BLaER1 (cell line): ENCODE measurements around the gene CTRB2.

ENCODE experiments used
- H3K27ac ChIP-seq: shearing (Covaris generic); formaldehyde crosslinking; 2 replicates; pipeline ENCODE4 v1.8.1; 2022
- H3K27me3 ChIP-seq: shearing (Covaris generic); formaldehyde crosslinking; 2 replicates; pipeline ENCODE4 v1.8.1; 2022
- H3K36me3 ChIP-seq: shearing (Covaris generic); formaldehyde crosslinking; 2 replicates; pipeline ENCODE4 v1.8.1; 2022
- H3K4me1 ChIP-seq: shearing (Covaris generic); formaldehyde crosslinking; 2 replicates; pipeline ENCODE4 v1.8.1; 2022
- H3K4me2 ChIP-seq: shearing (Covaris generic); formaldehyde crosslinking; 2 replicates; pipeline ENCODE4 v1.8.1; 2022
- H3K4me3 ChIP-seq: shearing (Covaris generic); formaldehyde crosslinking; 2 replicates; pipeline ENCODE4 v1.8.1; 2022
- H3K9ac ChIP-seq: shearing (Covaris generic); formaldehyde crosslinking; 2 replicates; pipeline ENCODE4 v1.8.1; 2022
- H3K9me3 ChIP-seq: shearing (Covaris generic); formaldehyde crosslinking; 2 replicates; pipeline ENCODE4 v1.8.1; 2022
- H4K20me1 ChIP-seq: shearing (Covaris generic); formaldehyde crosslinking; 2 replicates; pipeline ENCODE4 v1.8.1; 2022
- Cebpa-rat ChIP-seq: shearing (Covaris generic); IDR thresholded peaks from 2 replicates; pipeline ENCODE4 v1.8.1; 2022

CTRB2 gene

GRCh38 chr16:75204410-75204758 is 2.6 kb downstream of the CTRB2 start:
- Histone ChIP-seq H4K20me1 (no peaks in the 10 kb centered on the region), H3K27me3 (no peaks in the 10 kb centered on the region), H3K4me3 (no peak overlapping the region), H3K9me3 (no peaks in the 10 kb centered on the region), H3K36me3 (no peaks in the 10 kb centered on the region), H3K4me1 (peaks cover 19% of the 10 kb centered on the region), H3K9ac (no peak overlapping the region), H3K4me2 (peak overlapping the region; percentile 19), H3K27ac (no peak overlapping the region)
- no peak for TF ChIP-seq Cebpa-rat

- TF ChIP-seq Cebpa-rat, result no peak
- no peaks in the 10 kb centered on the region for H4K20me1 ChIP-seq
- no peaks in the 10 kb centered on the region for H3K36me3 ChIP-seq
- H3K27me3 ChIP-seq, result no peaks in the 10 kb centered on the region
- H3K9ac ChIP-seq, result no peak overlapping the region
- peak overlapping the region; percentile 19 for H3K4me2 ChIP-seq
- no peak overlapping the region for H3K4me3 ChIP-seq
- H3K4me1 ChIP-seq, result peaks cover 19% of the 10 kb centered on the region
- no peaks in the 10 kb centered on the region for H3K9me3 ChIP-seq
- no peak overlapping the region for H3K27ac ChIP-seq
These were observed 3.1 kb downstream of the CTRB2 start for GRCh38 chr16:75203667-75204409.

DNA sequence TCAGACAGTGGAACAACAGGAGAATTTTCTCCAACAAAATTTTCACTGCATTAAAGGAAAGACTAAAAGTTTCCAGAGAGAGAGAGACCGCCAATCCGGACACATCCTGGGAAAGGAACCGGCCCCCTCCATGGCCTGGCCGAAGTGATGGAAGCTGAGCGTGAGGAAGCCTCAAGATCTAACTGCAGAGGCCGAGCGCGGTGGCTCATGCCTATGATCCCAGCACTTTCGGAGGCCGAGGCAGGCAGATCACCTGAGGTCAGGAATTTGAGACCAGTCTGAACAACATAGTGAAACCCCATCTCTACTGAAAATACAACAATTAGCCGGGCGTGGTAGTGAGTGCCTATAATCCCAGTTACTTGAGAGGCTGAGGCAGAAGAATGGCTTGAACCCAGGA is 3.9 kb downstream of the CTRB2 start:
- Histone ChIP-seq H3K27me3 (0 out of 2 replicates have a peak, but pooled peaks cover 2% of the 10 kb centered on the region), H3K9ac (no peak overlapping the region), H3K27ac (no peak overlapping the region), H4K20me1 (0 out of 2 replicates have a peak, but pooled peaks cover 3% of the 10 kb centered on the region), H3K36me3 (no peaks in the 10 kb centered on the region), H3K4me2 (no peak overlapping the region), H3K4me1 (peaks cover 24% of the 10 kb centered on the region), H3K9me3 (no peaks in the 10 kb centered on the region), H3K4me3 (no peak overlapping the region)
- no peak for TF ChIP-seq Cebpa-rat

GRCh38 chr16:75202069-75202590 is 4.8 kb downstream of the CTRB2 start:
- TF ChIP-seq Cebpa-rat, result no peak
- H3K4me2 ChIP-seq, result no peak overlapping the region
- 0 out of 2 replicates have a peak, but pooled peaks cover 5% of the 10 kb centered on the region for H4K20me1 ChIP-seq
- H3K4me3 ChIP-seq, result no peak overlapping the region
- H3K27me3 ChIP-seq, result 0 out of 2 replicates have a peak, but pooled peaks cover 3% of the 10 kb centered on the region
- H3K27ac ChIP-seq, result no peak overlapping the region
- no peaks in the 10 kb centered on the region for H3K9me3 ChIP-seq
- no peaks in the 10 kb centered on the region for H3K36me3 ChIP-seq
- H3K4me1 ChIP-seq, result peaks cover 34% of the 10 kb centered on the region
- no peak overlapping the region for H3K9ac ChIP-seq

- Histone ChIP-seq H3K27ac (no peak overlapping the region), H3K4me2 (peak overlapping the region; percentile 25), H3K9me3 (no peaks in the 10 kb centered on the region), H3K4me1 (peaks cover 38% of the 10 kb centered on the region), H3K36me3 (no peaks in the 10 kb centered on the region), H3K4me3 (no peak overlapping the region), H3K9ac (no peak overlapping the region), H4K20me1 (0 out of 2 replicates have a peak, but pooled peaks cover 5% of the 10 kb centered on the region), H3K27me3 (0 out of 2 replicates have a peak, but pooled peaks cover 3% of the 10 kb centered on the region)
- TF ChIP-seq Cebpa-rat, result no peak
These were observed 8.8 kb downstream of the CTRB2 start for GRCh38 chr16:75198135-75198600.

DNA sequence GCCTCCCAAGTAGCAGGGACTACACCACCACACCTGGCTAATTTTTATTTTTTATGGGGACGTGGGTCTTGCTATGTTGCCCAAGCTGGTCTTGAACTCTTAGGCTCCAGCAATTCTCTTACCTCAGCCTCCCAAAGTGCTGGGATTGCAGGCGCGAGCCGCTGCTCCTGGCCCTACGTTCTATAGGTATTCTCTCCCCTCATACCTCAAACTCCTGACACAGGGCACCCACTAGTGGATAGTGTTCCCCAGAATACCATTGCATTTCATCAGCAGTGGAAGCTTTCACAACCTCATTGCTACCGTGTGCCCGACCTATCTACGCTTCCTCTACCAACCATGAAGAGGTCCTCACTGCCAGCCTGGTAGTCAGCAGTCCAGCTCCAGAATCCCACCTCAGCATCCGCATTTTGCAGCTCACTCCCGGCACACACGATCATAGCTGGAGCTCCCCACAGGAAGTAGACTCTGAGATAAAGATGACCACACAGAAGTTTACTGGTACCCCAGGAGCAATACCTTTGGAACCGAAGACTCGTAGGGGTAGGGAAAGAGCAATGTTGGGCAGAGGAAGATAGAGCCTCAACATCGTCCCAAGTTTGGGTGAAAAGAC is 9.3 kb downstream of the CTRB2 start:
- Histone ChIP-seq H3K4me1 (peaks cover 38% of the 10 kb centered on the region), H3K36me3 (no peaks in the 10 kb centered on the region), H3K4me3 (no peak overlapping the region), H3K27me3 (0 out of 2 replicates have a peak, but pooled peaks cover 3% of the 10 kb centered on the region), H3K4me2 (peak overlapping the region; percentile 25), H3K9ac (no peak overlapping the region), H4K20me1 (0 out of 2 replicates have a peak, but pooled peaks cover 5% of the 10 kb centered on the region), H3K9me3 (no peaks in the 10 kb centered on the region), H3K27ac (no peak overlapping the region)
- TF ChIP-seq Cebpa-rat, result no peak

DNA sequence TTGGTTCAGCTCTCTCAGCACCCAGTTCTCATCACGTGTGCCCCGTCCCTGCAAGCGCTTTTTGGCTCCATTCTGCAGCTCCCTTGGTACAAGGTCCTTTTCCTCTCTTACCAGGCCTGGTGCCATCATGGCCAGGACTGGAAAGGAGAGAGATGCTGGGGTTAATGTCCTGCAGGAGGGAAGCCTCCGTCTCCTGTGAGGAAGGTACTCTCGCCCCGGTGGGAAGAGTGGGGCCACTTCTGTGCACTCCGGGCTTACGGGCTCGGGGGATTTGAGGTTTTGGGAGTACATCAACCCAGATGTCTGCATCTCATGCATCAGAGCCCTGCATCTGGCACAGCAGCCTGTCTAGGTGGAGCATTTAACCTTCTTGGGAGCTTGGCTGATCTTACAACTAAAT is 10.1 kb downstream of the CTRB2 start:
- Histone ChIP-seq H4K20me1 (0 out of 2 replicates have a peak, but pooled peaks cover 5% of the 10 kb centered on the region), H3K4me3 (no peak overlapping the region), H3K9ac (no peak overlapping the region), H3K4me1 (peaks cover 42% of the 10 kb centered on the region), H3K9me3 (no peaks in the 10 kb centered on the region), H3K27me3 (0 out of 2 replicates have a peak, but pooled peaks cover 3% of the 10 kb centered on the region), H3K4me2 (peak overlapping the region; percentile 25), H3K36me3 (no peaks in the 10 kb centered on the region), H3K27ac (no peak overlapping the region)
- TF ChIP-seq Cebpa-rat, result no peak

DNA sequence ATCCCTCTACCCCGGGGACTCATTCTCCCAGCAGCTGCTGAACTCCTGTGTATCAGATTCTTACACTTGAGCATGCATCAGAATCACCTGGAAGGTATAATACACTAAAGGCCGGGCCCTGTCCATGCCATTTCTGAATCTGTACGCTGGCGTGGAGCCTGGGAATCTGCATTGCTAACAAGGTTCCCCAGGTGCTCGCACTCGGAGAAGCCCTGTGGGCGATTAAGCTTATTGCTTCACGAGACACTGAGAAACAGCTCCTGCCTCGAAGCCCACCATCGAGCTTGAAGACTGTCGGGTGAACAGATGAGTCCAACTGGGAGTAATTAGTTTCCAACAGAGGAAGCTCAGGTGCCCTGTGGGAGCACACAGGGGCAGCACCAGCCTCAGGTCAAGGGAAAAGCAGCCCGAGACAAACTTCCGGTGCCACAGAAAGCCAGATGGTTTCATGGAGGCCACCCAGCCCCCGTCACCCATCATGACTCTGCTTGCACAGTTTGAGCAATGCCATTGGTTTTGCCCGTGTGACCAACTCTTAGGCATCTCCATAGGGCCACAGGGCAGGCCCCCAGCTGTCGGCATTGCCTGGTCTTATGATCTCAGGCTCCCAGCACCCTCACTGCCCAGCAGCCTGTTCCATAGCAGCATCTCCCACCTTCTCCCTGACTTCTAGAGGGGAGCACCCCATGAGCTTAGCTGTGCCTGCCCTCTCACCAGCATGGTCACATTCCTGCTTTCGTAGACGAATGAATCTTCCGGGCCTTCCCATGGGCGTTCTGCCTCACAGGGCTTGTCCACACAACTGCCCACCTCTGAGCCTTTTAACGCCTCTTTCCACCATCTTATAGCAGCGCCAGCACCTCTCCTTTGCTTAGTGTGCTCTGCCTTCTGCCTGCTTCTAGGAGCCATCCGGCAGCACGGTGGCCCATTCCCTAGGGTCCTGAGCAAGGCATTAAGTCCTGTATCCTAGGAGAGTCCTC is 10.9 kb downstream of the CTRB2 start:
- Histone ChIP-seq H3K9ac (no peak overlapping the region), H3K9me3 (no peaks in the 10 kb centered on the region), H3K4me3 (no peak overlapping the region), H3K4me2 (peak overlapping the region; percentile 25), H3K27me3 (0 out of 2 replicates have a peak, but pooled peaks cover 3% of the 10 kb centered on the region), H3K27ac (no peak overlapping the region), H3K36me3 (no peaks in the 10 kb centered on the region), H4K20me1 (0 out of 2 replicates have a peak, but pooled peaks cover 5% of the 10 kb centered on the region), H3K4me1 (peaks cover 37% of the 10 kb centered on the region)
- no peak for TF ChIP-seq Cebpa-rat
